HG03045 (cell line): Measurements from ENCODE around the gene ZNF215.
"Not testable (repeated sequence)": the region's sequence is repeated elsewhere in the genome, so short reads cannot be mapped to it uniquely, and the experiment has no call there.

Source experiments
- ATAC-seq: cut with Tn5 transposase; IDR thresholded peaks from one replicate; pipeline ENCODE4 v1.9.1; 2021; ENCODE audit warnings: mild to moderate bottlenecking, moderate library complexity; ENCODE audit not compliant: unreplicated experiment

ZNF215 gene

GRCh38 chr11:6926208-6927029 lies at the start of gene ZNF215:
TSS of gene ZNF215 (plus strand) at chr11:6926426. CDS start at chr11:6932273, 5,847 bp downstream.
- peak; percentile 81 for ATAC-seq

- ATAC-seq, result no peak
Observed at GRCh38 chr11:6876914-6877313, 49.3 kb upstream of the ZNF215 start.

GRCh38 chr11:6882751-6883150 lies 43.5 kb upstream of the ZNF215 start:
- ATAC-seq, result no peak

- ATAC-seq, result not testable (repeated sequence)
Observed at GRCh38 chr11:6887711-6888110, 38.5 kb upstream of the ZNF215 start.

- no peak for ATAC-seq
Observed at GRCh38 chr11:6888830-6889229, 37.4 kb upstream of the ZNF215 start.

GRCh38 chr11:6889835-6890234 lies 36.4 kb upstream of the ZNF215 start:
- no peak for ATAC-seq

GRCh38 chr11:6892400-6892799 lies 33.8 kb upstream of the ZNF215 start, which contains the start of gene OR2D2:
TSS of gene OR2D2 (minus strand) at chr11:6892500. CDS start at chr11:6892500, 0 bp downstream.
- ATAC-seq, result no peak

GRCh38 chr11:6894097-6894496 lies 32.1 kb upstream of the ZNF215 start:
- ATAC-seq, result no peak

GRCh38 chr11:6895010-6895409 lies 31.2 kb upstream of the ZNF215 start:
- ATAC-seq, result peak; percentile 82

GRCh38 chr11:6898911-6899310 lies 27.3 kb upstream of the ZNF215 start:
- no peak for ATAC-seq

- ATAC-seq, result no peak
Observed at GRCh38 chr11:6900327-6900999, 25.8 kb upstream of the ZNF215 start.

- ATAC-seq, result not testable (repeated sequence)
Observed at GRCh38 chr11:6904804-6905203, 21.4 kb upstream of the ZNF215 start.

GRCh38 chr11:6911378-6911777 lies 14.8 kb upstream of the ZNF215 start:
- no peak for ATAC-seq

- no peak for ATAC-seq
Observed at GRCh38 chr11:6911948-6912347, 14.3 kb upstream of the ZNF215 start.

GRCh38 chr11:6919698-6920097 lies 6.5 kb upstream of the ZNF215 start:
- no peak for ATAC-seq

GRCh38 chr11:6920702-6921101 lies 5.5 kb upstream of the ZNF215 start, which contains the start of gene OR2D3:
TSS of gene OR2D3 (plus strand) at chr11:6921002. CDS start at chr11:6921002, 0 bp downstream.
- no peak for ATAC-seq

GRCh38 chr11:6925007-6925577 lies 1.1 kb upstream of the ZNF215 start:
- ATAC-seq, result no peak

GRCh38 chr11:6925636-6926207 lies 504 bp upstream of the ZNF215 start:
- no peak for ATAC-seq

GRCh38 chr11:6927030-6927617 lies 898 bp downstream of the ZNF215 start:
- ATAC-seq, result peak; percentile 57

- ATAC-seq, result no peak
Observed at GRCh38 chr11:6928916-6929315, 2.7 kb downstream of the ZNF215 start.

- ATAC-seq, result no peak
Observed at GRCh38 chr11:6931146-6931713, 5.0 kb downstream of the ZNF215 start.
